SU-DHL-6 (cell line): ENCODE data around the gene CCT5.

Experiments used
- CTCF ChIP-seq: fragments of 200-600 bp; sonication (generic); IDR thresholded peaks from one replicate; pipeline ENCODE4 v1.5.1; 2017; ENCODE audit warnings: antibody characterized with exemption, mild to moderate bottlenecking, low read length, moderate library complexity; ENCODE audit not compliant: insufficient read depth, poor library complexity, severe bottlenecking
- EZH2phosphoT487 ChIP-seq: fragments of 200-600 bp; sonication (generic), shearing (Covaris generic); conservative IDR thresholded peaks from 2 replicates; pipeline ENCODE4 v1.6.1; 2018; ENCODE audit warnings: mild to moderate bottlenecking, antibody characterized with exemption, low read length, moderate library complexity, mixed read lengths

- TF ChIP-seq CTCF (no peak), EZH2phosphoT487 (no peak)
These were observed 18.0 kb downstream of the CCT5 start for GRCh38 chr5:10268100-10268499.
